ENCODE measurements around the gene CEACAM19. TPM values are rescaled to one million over a fixed set of nuclear protein-coding genes. Genes with fewer than 3 reads are reported as not detected.

The CEACAM19 gene
- total RNA-seq, 2 experiments from 2014 or later: not detected

DNA sequence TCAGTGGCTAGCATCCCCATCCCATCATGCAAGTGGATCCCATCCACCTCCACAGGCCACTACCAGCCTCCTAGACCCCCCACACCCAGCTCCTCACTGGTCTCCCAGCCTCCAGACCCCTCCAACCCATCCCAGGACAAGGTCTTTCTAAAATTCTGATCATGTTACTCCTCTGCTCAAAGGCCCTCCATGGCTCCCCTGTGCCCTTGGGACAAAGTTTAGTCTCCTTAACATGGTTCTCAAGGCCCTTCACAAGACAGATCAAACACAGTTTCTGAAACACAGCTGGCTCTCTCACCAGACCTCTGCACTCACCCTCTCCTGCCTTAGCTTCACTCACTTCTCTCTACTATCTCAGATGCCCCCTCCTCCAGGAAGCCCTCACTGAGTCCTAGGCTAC, 9.3 kb downstream of the CEACAM19 start:
- H3K27ac ChIP-seq (ENCODE audit: low read depth, low read length, poor library complexity, severe bottlenecking): no peak overlapping the region
- H3K9me2 ChIP-seq (ENCODE audit: insufficient read depth, low read length): no peaks in the 10 kb centered on the region
- no peak overlapping the region for H3K4me2 ChIP-seq (ENCODE audit: low read length)
- no peaks in the 10 kb centered on the region for H3K36me3 ChIP-seq (ENCODE audit: insufficient read depth, low read length)
- no TSS peak for BruUV-seq (replicated peaks)
- CTCF ChIA-PET (ENCODE audit: unreplicated experiment): no interaction called here
- H4K20me1 ChIP-seq (ENCODE audit: insufficient read depth, low read length): no peaks in the 10 kb centered on the region
- no peak overlapping the region for H2AFZ ChIP-seq (ENCODE audit: low read length)
- no peaks in the 10 kb centered on the region for H3K9me3 ChIP-seq (ENCODE audit: low read length)
- no peak for DNase-seq (ENCODE audit: low spot score)
- TF ChIP-seq CTCF (conservative IDR thresholded peaks at IDR 0.05; ENCODE audit: low read length): no peak
- TF ChIP-seq EZH2phosphoT487 (IDR thresholded peaks at IDR 0.05; ENCODE audit: borderline replicate concordance, low read depth, low read length): no peak
- H3K4me3 ChIP-seq (ENCODE audit: low read depth, low read length, poor library complexity, severe bottlenecking): no peak overlapping the region
- POLR2A ChIA-PET: no interaction called here
- H3K79me2 ChIP-seq (ENCODE audit: insufficient read depth, low read depth, low read length): no peaks in the 10 kb centered on the region
- peaks cover 6% of the 10 kb centered on the region for H3K4me1 ChIP-seq (ENCODE audit: insufficient read depth, low read length, poor library complexity, severe bottlenecking)
- intact Hi-C loops (cut with micrococcal nuclease; ENCODE audit: unreplicated experiment): no loop called here

DNA sequence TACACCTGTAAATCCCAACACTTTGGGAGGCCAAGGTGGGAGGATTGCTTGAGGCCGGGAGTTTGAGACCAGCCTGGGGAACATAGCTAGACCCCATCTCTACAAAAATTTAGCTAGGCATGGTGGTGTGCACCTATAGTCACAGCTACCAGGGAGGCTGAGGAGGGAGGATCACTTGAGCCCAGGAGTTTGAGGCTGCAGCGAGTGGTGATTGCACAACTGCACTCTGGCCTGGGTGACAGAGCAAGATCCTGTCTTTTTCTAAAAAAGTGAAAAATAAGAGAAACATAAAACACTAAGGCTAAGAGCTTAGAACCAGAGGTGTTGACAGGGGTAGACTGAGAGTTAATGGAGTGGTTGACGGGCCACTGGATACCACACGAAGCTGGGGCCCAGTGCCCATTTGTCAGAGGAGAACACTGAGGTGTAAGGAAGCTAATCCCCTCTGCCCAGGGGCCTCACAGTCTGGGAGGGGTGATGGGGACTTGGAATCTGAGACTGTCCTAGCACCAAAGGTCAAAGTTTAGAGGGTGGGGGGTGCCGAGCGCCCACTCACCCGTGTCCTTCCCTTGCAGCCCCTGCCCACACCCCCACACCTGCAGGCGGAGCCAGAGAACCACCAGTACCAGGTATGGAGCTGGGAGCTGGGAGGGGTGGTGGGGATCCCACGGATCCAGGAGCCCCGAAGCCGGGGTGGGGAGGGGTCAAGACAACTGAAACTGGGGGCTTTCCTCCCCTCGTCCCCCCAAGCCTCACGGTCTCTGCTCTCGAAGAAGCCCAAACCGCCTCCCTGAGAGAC, 10.9 kb downstream of the CEACAM19 start:
- intact Hi-C loops (cut with micrococcal nuclease; ENCODE audit: unreplicated experiment): no loop called here
- no peak overlapping the region for H3K4me3 ChIP-seq (ENCODE audit: low read depth, low read length, poor library complexity, severe bottlenecking)
- no peak for DNase-seq (ENCODE audit: low spot score)
- no peaks in the 10 kb centered on the region for H3K36me3 ChIP-seq (ENCODE audit: insufficient read depth, low read length)
- ChIA-PET CTCF (ENCODE audit: unreplicated experiment) (no interaction called here), POLR2A (no interaction called here)
- H3K27ac ChIP-seq (ENCODE audit: low read depth, low read length, poor library complexity, severe bottlenecking): no peak overlapping the region
- H2AFZ ChIP-seq (ENCODE audit: low read length): no peak overlapping the region
- TF ChIP-seq CTCF (conservative IDR thresholded peaks at IDR 0.05; ENCODE audit: low read length): no peak
- TF ChIP-seq EZH2phosphoT487 (IDR thresholded peaks at IDR 0.05; ENCODE audit: borderline replicate concordance, low read depth, low read length): no peak
- no peak overlapping the region for H3K4me2 ChIP-seq (ENCODE audit: low read length)
- H3K9me3 ChIP-seq (ENCODE audit: low read length): no peaks in the 10 kb centered on the region
- BruUV-seq (replicated peaks): no TSS peak
- H3K79me2 ChIP-seq (ENCODE audit: insufficient read depth, low read depth, low read length): no peaks in the 10 kb centered on the region
- no peaks in the 10 kb centered on the region for H4K20me1 ChIP-seq (ENCODE audit: insufficient read depth, low read length)
- H3K4me1 ChIP-seq (ENCODE audit: insufficient read depth, low read length, poor library complexity, severe bottlenecking): peaks cover 16% of the 10 kb centered on the region
- H3K9me2 ChIP-seq (ENCODE audit: insufficient read depth, low read length): no peaks in the 10 kb centered on the region

DNA sequence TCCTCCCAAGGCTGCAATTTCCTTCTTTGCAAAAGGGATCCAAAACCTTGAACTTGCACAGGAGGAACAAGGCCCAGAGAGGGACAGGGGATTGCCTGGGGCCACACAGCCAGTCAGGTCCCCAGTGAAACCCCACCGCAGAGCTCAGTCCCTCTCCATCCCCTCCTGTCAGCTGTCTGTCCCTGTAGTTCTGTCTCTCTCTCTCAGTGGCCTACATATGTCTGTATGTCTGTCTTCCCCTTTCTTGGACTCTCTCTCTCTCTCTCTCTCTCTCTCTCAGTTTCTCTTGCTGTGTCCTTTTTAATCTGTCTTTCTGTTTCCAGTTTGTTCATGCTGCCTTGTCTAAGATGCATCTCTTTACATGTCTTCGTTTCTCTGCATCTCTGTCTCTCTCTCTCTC, 11.5 kb downstream of the CEACAM19 start:
- ChIA-PET CTCF (ENCODE audit: unreplicated experiment) (no interaction called here), POLR2A (no interaction called here)
- Histone ChIP-seq H3K27ac (ENCODE audit: low read depth, low read length, poor library complexity, severe bottlenecking) (no peak overlapping the region), H3K4me1 (ENCODE audit: insufficient read depth, low read length, poor library complexity, severe bottlenecking) (peaks cover 16% of the 10 kb centered on the region), H3K4me2 (ENCODE audit: low read length) (no peak overlapping the region), H4K20me1 (ENCODE audit: insufficient read depth, low read length) (no peaks in the 10 kb centered on the region), H3K9me3 (ENCODE audit: low read length) (no peaks in the 10 kb centered on the region), H3K36me3 (ENCODE audit: insufficient read depth, low read length) (no peaks in the 10 kb centered on the region), H2AFZ (ENCODE audit: low read length) (no peak overlapping the region), H3K4me3 (ENCODE audit: low read depth, low read length, poor library complexity, severe bottlenecking) (no peak overlapping the region), H3K79me2 (ENCODE audit: insufficient read depth, low read depth, low read length) (no peaks in the 10 kb centered on the region), H3K9me2 (ENCODE audit: insufficient read depth, low read length) (no peaks in the 10 kb centered on the region)
- TF ChIP-seq CTCF (conservative IDR thresholded peaks at IDR 0.05; ENCODE audit: low read length) (no peak), EZH2phosphoT487 (IDR thresholded peaks at IDR 0.05; ENCODE audit: borderline replicate concordance, low read depth, low read length) (no peak)
- intact Hi-C loops (cut with micrococcal nuclease; ENCODE audit: unreplicated experiment): no loop called here
- DNase-seq (ENCODE audit: low spot score): no peak
- no TSS peak for BruUV-seq (replicated peaks)
